HG02884 (cell line): ENCODE measurements around the gene PSMD6.

Experiments
- ATAC-seq: cut with Tn5 transposase; IDR thresholded peaks from one replicate; pipeline ENCODE4 v1.9.1; 2021; ENCODE audit warnings: mild to moderate bottlenecking, moderate library complexity; ENCODE audit not compliant: unreplicated experiment

Gene PSMD6

DNA sequence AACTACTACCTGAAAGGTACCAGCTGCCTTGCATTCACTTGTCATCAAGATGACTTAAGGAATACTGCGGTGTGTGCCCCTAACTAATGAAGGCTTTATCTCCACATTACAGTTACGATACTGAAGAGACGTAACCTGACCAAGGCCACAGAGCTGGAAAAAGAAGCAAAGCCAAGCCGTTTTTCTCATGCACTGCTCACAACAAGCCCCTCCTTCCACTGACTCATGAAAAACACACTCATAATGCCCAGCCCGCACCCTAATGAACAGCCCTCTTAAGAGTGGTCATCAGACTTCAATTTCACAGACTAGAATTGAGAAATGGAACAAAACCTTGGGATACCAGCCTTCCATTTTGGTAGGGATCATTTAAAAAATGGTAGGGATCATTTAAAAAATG lies 11.6 kb downstream of the PSMD6 start:
- ATAC-seq = no peak

- ATAC-seq = no peak
These were observed 13.1 kb downstream of the PSMD6 start for GRCh38 chr3:64010199-64010598.

- no peak for ATAC-seq
These were observed 13.8 kb downstream of the PSMD6 start for GRCh38 chr3:64009528-64009927.

DNA sequence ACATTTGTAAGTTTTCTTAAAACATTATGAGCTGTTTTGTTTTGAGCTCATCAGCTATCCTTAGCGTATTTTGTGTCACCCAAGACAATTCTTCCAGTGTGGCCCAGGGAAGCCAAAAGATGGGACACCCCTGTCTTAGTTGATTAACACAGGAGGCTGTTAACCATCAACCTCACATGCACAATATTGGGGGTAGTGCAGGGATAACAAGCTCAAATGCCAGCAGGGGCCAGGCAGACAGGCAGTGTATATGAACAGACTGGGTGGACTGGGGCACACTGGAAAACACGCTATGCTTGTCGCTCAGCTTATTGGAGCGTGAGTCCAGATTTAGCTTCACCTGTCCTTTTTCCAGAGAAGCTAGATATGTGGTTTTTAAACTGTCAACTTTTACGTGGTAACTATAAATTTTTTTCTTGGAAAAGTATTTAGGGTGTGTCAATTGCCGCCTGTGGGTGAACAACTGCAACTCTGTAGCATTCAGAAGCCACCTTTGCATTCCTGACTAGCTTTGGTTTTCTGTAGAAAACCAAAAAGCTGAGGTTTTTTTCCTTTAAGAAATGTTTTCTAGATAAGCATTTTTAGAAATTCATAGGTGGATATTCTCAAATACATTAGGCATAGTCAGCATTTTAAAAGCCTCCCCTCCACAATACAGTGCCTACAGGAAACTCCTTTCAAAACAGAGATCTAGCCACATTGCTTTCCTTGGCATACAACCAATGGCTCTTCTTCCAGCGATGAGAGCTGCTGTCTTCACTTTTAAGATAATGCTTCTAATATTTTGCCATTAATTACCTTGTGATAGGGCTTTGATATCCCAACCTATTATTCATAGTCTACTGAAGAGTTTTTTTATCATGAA lies 14.6 kb downstream of the PSMD6 start:
- ATAC-seq = no peak

DNA sequence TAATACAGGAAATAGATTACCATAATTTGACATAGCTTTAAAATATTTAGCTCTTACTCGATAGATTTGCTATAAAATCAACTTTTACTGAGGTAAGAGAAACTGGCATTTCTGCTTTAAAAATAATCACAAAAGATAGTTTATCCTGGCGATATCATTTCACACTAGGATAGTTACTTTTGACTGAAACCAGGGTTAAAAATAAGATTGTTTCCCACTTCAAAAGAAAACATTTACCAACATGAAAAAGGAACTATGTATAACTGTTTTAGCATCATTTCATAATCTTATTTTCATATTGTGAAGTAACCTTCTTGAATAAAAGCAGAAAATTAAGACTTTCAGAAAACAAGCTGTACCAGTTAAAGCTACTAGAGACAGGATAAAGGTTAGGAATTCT lies 15.3 kb downstream of the PSMD6 start:
- ATAC-seq = no peak

DNA sequence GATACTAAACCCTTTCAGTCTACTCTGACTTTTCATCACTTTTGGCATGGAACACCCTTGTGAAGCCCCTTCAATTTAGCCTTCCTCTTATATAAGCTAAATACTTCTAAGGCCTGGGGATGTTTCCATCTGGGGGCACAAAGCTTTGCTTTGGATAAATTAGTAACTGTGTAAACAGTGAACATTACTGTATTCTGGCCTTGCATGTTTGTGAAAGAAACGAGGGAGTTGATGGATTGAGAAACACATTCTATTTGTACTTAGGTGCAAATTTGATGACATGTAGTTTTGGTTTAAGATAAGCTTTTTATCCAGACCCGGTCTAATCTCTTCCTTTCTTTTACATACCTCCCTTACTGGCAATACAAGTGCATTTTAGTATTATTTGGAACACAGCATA lies 19.7 kb downstream of the PSMD6 start:
- ATAC-seq = no peak

DNA sequence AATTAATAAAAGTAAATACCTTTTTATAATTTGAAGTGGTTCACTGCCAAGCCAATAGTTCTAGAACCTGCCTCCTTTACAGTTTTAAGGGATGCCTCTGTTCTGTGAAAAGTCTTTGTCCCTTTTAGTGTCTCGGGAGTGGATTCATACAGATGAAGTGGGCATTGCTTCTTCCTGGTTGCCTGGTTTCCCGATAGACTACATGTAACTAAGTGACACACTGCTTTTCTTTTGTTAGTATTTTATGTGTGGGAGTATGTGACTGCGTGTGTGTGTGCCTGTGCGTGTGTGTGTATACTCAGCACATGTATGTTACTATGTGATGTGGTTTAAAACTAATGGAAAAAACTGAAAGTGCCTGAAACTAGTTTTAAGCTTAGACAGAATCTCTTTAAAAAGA lies 21.1 kb downstream of the PSMD6 start:
- ATAC-seq = no peak

DNA sequence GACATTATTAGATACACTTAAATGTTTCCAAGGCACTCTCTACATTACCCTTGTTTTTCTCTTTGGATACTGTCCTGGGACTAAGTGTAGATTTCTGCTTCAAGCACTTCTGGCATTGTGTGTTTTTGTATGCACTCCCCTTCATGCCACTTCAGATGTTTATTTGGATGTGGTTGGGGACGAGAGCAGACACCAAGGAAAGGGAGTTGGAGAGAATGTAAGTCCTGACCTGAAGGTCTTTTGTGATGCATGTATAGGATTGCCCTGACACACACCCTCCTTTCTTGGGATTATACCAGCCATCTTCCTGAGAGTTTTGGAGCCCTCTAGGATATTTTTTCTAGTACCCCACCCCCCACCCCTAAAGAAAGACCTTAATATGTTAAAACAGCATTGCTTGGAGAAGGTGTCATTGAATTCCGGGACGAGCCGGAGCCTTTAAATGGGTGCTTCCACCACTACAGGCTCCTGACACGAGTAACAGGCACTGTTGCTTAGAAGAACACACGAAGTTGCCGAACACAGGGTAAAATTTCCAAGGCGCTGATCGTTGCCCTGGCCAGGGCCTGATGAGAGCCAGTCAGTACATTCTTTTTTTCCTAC lies 22.7 kb downstream of the PSMD6 start:
- no peak for ATAC-seq

- ATAC-seq = no peak
These were observed 24.2 kb downstream of the PSMD6 start for GRCh38 chr3:63998852-63999754.

DNA sequence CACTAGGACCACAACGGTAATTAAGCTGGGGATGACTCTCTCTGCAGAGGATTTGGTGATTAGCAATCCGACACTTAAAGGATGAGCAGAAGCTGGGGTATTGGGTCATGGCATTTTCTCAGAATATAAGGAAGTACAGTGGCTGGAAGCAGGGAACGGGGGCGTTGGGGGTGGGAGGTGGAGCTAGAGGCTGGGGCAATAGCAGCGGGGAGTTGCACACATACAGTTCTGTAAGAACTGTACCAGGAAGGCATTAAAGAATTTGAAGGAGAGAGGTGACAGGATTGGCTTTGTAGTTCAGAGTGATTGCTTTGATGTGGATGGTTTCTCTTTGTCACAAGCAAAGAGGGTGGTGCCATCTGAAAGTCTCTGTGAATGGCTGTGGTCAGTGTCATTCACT lies 28.2 kb downstream of the PSMD6 start:
- no peak for ATAC-seq

GRCh38 chr3:63993653-63994079 lies 29.6 kb downstream of the PSMD6 start:
- peak; percentile 90 for ATAC-seq

- ATAC-seq = no peak
These were observed 30.6 kb downstream of the PSMD6 start for GRCh38 chr3:63992516-63993209.

- no peak for ATAC-seq
These were observed 31.6 kb downstream of the PSMD6 start for GRCh38 chr3:63991666-63992065.

- no peak for ATAC-seq
These were observed 32.6 kb downstream of the PSMD6 start for GRCh38 chr3:63990733-63991132.

DNA sequence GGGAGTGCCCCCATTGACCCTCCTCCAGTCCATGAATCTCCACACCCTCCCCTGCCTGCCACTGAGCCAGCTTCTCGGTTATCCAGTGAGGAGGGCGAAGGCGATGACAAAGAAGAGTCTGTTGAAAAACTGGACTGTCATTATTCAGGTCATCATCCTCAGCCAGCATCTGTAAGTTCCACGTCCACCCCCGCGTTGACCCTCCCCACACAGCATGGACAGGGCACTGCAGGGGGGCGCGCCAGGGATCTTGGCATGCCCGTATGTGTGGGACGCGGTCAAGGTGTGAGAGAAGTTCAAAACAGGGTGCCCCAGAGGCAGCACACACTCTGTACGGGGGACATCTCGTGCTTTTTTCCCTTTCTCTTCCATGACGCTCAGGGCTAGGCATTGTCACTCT lies 33.1 kb downstream of the PSMD6 start:
- ATAC-seq = no peak

- ATAC-seq = no peak
These were observed 34.4 kb downstream of the PSMD6 start for GRCh38 chr3:63988943-63989342.

- no peak for ATAC-seq
These were observed 36.5 kb downstream of the PSMD6 start for GRCh38 chr3:63986831-63987230.

- no peak for ATAC-seq
These were observed 37.1 kb downstream of the PSMD6 start for GRCh38 chr3:63986146-63986545.

DNA sequence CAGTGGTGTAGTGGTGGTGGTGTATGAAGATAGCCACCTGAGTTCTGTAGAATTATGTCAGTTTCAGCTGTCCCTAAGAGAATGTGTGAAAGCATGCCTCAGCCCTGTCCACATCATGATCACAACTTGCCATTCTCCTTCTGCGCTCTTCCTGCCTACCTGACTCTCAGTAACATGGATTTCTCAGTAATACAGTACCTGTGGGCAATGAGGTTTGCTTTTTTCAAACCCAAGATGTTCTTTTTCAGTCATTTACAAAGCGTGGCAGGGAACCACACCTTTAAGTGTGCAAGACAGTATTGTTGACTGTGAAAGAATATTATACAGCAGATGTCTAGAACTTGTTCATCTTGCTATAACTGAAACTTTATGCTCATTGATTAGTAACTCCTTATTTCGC lies 38.9 kb downstream of the PSMD6 start:
- no peak for ATAC-seq

DNA sequence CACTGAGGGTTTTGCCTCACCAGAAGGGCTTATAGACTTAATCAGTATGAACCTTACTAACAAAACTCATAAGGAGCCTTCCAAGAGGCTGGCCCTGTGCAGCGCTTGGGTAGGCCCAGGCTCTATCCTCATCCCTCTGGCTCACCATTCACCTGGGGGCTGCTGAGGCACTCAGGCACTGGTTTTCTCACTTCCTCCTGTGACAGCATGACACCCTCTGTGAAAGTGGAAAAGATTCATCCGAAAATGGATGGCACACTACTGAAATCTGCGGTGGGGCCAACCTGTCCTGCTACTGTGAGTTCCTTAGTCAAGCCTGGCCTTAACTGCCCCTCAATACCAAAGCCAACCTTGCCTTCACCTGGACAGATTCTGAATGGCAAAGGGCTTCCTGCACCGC lies 41.3 kb downstream of the PSMD6 start:
- ATAC-seq = no peak
